Stimulated activated CD8-positive, alpha-beta memory T cell treated with anti-CD3 and anti-CD28 coated beads, Interleukin-7, amount 100 ng/mL, for 1 hour (primary cell): ENCODE results near the gene C1orf74.

Source experiments
- DNase-seq, 2 donors: peaks; one replicate each; pipeline ENCODE4 v3.0.0-alpha.2; 2020; ENCODE audit warnings: low read depth in 2 of 2

Gene C1orf74

DNA sequence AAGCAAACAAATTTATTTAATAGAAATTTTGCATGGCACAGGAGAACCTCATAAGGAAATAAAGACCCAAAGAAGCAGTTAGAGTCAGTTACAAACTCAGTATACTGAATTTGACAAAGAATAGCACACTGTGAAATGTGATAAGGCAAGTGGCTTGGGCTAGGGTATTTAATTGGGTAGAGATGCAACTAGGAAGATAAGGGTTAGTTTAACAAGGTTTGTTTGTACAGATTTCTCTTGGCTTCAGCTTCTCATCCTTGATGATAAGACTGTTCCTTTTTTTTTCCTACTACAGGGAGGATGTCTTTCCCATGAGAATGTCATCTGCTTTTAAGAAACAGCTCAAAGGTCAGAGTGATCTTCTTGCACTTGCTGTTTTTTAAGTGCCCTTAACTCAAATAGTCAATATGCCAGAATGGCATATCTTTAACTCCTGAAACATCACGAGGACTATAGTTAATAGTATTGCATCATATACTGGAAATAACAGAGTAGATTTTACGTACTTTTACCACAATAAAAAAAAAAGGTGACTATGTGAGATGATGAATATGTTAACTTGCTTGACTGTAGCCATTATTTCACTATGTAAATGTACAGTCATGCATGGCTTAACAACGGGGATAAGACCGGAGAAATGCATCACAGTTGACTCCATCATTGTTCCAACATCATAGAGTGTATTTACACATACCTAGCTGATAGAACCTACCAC lies 37.8 kb downstream of the C1orf74 start:
- no peak for DNase-seq

GRCh38 chr1:209743145-209743482 lies 41.2 kb downstream of the C1orf74 start:
- DNase-seq = no peak

- no peak for DNase-seq
These were observed 41.8 kb downstream of the C1orf74 start for GRCh38 chr1:209742409-209743144.

- DNase-seq = no peak
These were observed 42.5 kb downstream of the C1orf74 start for GRCh38 chr1:209741889-209742288.

DNA sequence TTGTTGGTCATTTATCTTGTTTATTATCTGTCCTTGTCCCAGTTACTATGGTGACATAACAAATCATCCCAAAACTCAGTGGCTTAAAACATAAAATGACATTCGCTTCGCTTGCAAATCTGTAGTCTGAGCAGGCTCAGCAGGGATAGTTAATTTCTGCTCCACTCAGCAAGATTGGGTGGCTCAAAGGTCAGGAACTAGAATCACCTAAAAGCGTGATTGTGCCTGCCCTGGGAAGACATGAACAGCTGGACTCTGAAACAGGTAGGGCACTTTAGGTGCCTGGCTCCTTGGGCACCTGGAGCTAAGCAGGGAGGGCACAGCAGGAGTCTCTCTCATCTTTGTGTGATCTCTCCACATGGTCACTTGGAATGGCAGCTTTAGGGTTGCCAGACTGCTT lies 43.2 kb downstream of the C1orf74 start:
- DNase-seq = no peak

DNA sequence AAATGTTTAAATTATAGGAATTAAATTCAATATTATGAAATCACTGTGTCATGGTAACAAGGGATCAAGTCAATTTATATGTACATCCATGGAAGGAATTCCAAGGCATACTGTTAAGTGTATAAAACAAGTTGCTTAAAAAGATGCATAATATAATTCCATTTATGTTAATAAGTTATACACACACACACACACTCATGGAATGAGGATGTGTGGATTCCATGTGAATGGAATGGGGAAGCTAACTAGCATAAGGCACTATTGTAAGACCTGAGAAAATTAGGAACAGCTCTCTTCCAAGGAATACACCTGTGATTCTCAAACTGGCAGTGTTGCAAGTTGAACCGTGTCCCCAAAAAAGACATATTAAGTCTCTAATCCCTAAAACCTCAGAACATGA lies 46.1 kb downstream of the C1orf74 start:
- no peak for DNase-seq

GRCh38 chr1:209737118-209737505 lies 47.2 kb downstream of the C1orf74 start:
- DNase-seq = no peak

DNA sequence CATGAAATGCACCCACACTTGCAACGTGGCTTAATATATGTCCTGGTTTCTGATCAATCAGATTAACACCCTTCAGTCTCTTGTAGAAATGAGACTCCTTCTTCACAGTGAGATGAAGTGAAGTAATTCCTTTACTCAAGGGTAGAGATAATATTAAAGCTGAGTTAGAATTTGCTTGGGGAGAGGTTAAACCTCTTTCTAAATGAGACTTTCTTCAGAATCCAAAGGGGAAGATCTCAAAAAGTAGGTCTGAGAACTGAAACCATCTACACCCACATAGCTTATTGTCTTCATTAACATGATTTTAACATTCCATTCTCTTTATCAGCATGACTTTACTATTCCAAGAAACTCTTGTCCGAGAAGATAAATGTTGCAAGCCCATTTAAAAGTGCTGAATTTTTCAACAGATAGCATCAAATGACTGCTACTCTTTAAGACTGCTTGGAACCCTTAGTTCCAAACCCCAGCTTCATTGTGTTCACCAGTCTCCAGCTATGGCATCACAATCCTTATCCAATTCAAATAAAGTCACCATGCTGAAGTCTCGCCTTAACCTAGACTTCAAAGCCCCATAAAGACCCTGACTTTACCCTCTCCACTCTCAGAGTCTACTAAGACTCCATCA lies 47.8 kb downstream of the C1orf74 start:
- no peak for DNase-seq

- no peak for DNase-seq
These were observed 50.8 kb downstream of the C1orf74 start for GRCh38 chr1:209733409-209734192.

DNA sequence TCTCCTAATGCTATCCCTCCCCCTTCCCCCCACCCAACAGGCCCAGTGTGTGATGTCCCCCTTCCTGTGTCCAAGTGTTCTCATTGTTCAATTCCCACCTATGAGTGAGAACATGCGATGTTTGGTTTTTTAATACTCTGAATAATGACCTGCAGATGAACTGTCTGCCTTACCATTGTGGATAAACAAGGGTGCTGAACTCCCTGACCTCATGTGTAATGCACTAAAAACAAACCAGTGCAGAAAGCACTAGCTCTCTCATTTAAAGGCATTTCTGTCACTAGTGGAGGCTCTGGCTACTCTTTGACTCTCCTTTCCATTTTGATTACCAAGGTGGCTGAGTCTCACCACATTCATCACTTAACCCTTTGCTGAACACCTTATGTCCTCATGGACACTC lies 51.6 kb downstream of the C1orf74 start:
- no peak for DNase-seq

GRCh38 chr1:209729436-209729835 lies 54.9 kb downstream of the C1orf74 start:
- DNase-seq = no peak
